Common myeloid progenitor, CD34-positive (primary cell): Measurements from ENCODE around the gene EIF2B2. TPM values are rescaled to one million over a fixed set of nuclear protein-coding genes. Genes with fewer than 3 reads are reported as not detected.
A peak's percentile ranks its signal among the peaks of the same experiment; 100 is the strongest.

Source experiments
- CTCF ChIA-PET: fragments of 350-600 bp; sonication (Branson Sonifier 250); formaldehyde crosslinking; loops from one replicate; lab custom pipeline; 2021; ENCODE audit warnings: antibody characterized with exemption; lab: Charles Lee
- POLR2A ChIA-PET: fragments of 350-600 bp; sonication (Branson Sonifier 250); formaldehyde crosslinking; loops from one replicate; lab custom pipeline; 2021; ENCODE audit warnings: antibody characterized with exemption; lab: Charles Lee
- DNase-seq, 3 donors: peaks; one replicate each; pipeline versions ENCODE4 v3.0.0 to v3.0.0-alpha.2; 2013
- H3K27ac ChIP-seq, 2 experiments: 1 replicate in 1 of 2; 2 replicates in 1 of 2; pipeline ENCODE4 v1.7.0; 2013; ENCODE audit warnings: inconsistent platforms in 2 of 2, low read length in 2 of 2, mild to moderate bottlenecking in 2 of 2, low read depth in 1 of 2, moderate library complexity in 1 of 2; ENCODE audit not compliant: severe bottlenecking in 2 of 2, insufficient read depth in 1 of 2, poor library complexity in 1 of 2
- H3K27me3 ChIP-seq, 5 experiments: replicated peaks in 2 of 5; 1 replicate in 3 of 5; 2 replicates in 2 of 5; pipeline versions ENCODE4 v1.6.1 to v1.7.0; 2013; ENCODE audit warnings: low read length in 4 of 5, mild to moderate bottlenecking in 2 of 5, moderate library complexity in 2 of 5, inconsistent platforms in 1 of 5; ENCODE audit not compliant: insufficient read depth in 5 of 5, control insufficient read depth in 4 of 5
- H3K36me3 ChIP-seq, 4 experiments: 1 replicate in 2 of 4; 2 replicates in 2 of 4; pipeline versions ENCODE4 v1.6.1 to v1.7.0; 2013; ENCODE audit warnings: low read length in 3 of 4, control low read depth in 1 of 4, mild to moderate bottlenecking in 1 of 4; ENCODE audit not compliant: control insufficient read depth in 4 of 4, insufficient read depth in 4 of 4
- H3K4me1 ChIP-seq, 4 experiments: 1 replicate in 3 of 4; 2 replicates in 1 of 4; pipeline versions ENCODE4 v1.6.1 to v1.7.1; 2013; ENCODE audit warnings: low read length in 3 of 4, mild to moderate bottlenecking in 3 of 4, control low read depth in 1 of 4, inconsistent platforms in 1 of 4, moderate library complexity in 1 of 4; ENCODE audit not compliant: control insufficient read depth in 4 of 4, insufficient read depth in 4 of 4; ENCODE audit errors: control extremely low read depth in 1 of 4
- H3K4me3 ChIP-seq, 7 experiments: 1 replicate in 4 of 7; 2 replicates in 3 of 7; pipeline versions ENCODE4 v1.5.1 to v1.7.0; 2013; ENCODE audit warnings: mild to moderate bottlenecking in 7 of 7, low read length in 6 of 7, moderate library complexity in 6 of 7, inconsistent platforms in 2 of 7, low read depth in 2 of 7, control low read depth in 1 of 7; ENCODE audit not compliant: insufficient read depth in 4 of 7, control insufficient read depth in 1 of 7; ENCODE audit errors: extremely low read depth in 1 of 7
- H3K9me3 ChIP-seq, 5 experiments: 1 replicate in 4 of 5; 2 replicates in 1 of 5; pipeline versions ENCODE4 v1.6.1 to v1.7.1; 2013; ENCODE audit warnings: low read length in 4 of 5, mild to moderate bottlenecking in 2 of 5, inconsistent platforms in 1 of 5, low read depth in 1 of 5, moderate library complexity in 1 of 5; ENCODE audit not compliant: control insufficient read depth in 4 of 5, insufficient read depth in 2 of 5; ENCODE audit errors: control extremely low read depth in 1 of 5
- WGBS: methylation state at CpG from one replicate; pipeline ENCODE4 v1.1.5; 2013; ENCODE audit not compliant: insufficient coverage; 5-methylcytosine and 5-hydroxymethylcytosine counted together
- polyA plus RNA-seq: library from polyadenylated mRNA; unstranded; fragments of 120-200 nt; gene quantifications from one replicate; pipeline ENCODE4 v1.2.1, GENCODE V29; 2013

EIF2B2 gene
- polyA plus RNA-seq: 34.7 TPM

GRCh38 chr14:75002392-75003249, at the start of gene EIF2B2:
TSS of gene EIF2B2 (plus strand) at chr14:75002921. CDS start at chr14:75002991, 70 bp downstream.
- Histone ChIP-seq H3K27ac (peak within 1 kb of the TSS; percentile 72 to 88), H3K4me3 (peak within 1 kb of the TSS; percentile 37 to 96 (median 85)), H3K9me3 (no peaks in the 10 kb centered on the region), H3K36me3 (peaks cover 7 to 25% (median 22%) of the 10 kb centered on the region in 4 experiments), H3K27me3 (no peaks in the 10 kb centered on the region), H3K4me1 (peaks cover 8 to 23% (median 19%) of the 10 kb centered on the region in 4 experiments)
- ChIA-PET CTCF (interaction anchor here (0.8 to 2.2 kb wide), 9 partner anchors 10 to 86 kb away, joined by 3 to 7 read pairs (median 3); no protein-coding TSS in a partner anchor), POLR2A (no interaction called here)
- peak; percentile 97 to 99 (median 98) for DNase-seq
- WGBS: 1% methylated on average over 50 of the region's 66 CpGs

GRCh38 chr14:74953686-74954085, 49.0 kb upstream of the EIF2B2 start:
- POLR2A ChIA-PET: no interaction called here

GRCh38 chr14:74954232-74954946, 48.3 kb upstream of the EIF2B2 start:
- POLR2A ChIA-PET: interaction anchor here (1.8 kb wide), 1 partner anchor 10 kb away, joined by 5 read pairs; no protein-coding TSS in a partner anchor

More at GRCh38 chr14:74953686-74954085, 49.0 kb upstream of the EIF2B2 start:
- peaks cover 0 to 48% (median 26%) of the 10 kb centered on the region in 4 experiments for H3K4me1 ChIP-seq
- H3K27me3 ChIP-seq: peaks cover 0 to 17% (median 0%) of the 10 kb centered on the region in 5 experiments
- WGBS: 100% methylated on average over 3 of the region's 5 CpGs
- no peak for DNase-seq
- no peaks in the 10 kb centered on the region for H3K9me3 ChIP-seq
- H3K27ac ChIP-seq: no peak overlapping the region
- H3K4me3 ChIP-seq: no peak overlapping the region
- CTCF ChIA-PET: interaction anchor here (1.2 to 4.8 kb wide), 6 partner anchors 9 to 26 kb away, joined by 3 to 22 read pairs (median 6); no protein-coding TSS in a partner anchor
- H3K36me3 ChIP-seq: no peaks in the 10 kb centered on the region

GRCh38 chr14:74954947-74955228, 47.8 kb upstream of the EIF2B2 start:
- DNase-seq: no peak
- POLR2A ChIA-PET: interaction anchor here (1.8 kb wide), 1 partner anchor 9 kb away, joined by 5 read pairs; no protein-coding TSS in a partner anchor
- H3K27ac ChIP-seq: no peak overlapping the region
- WGBS: 0% methylated on average over 3 of the region's 3 CpGs
- H3K9me3 ChIP-seq: no peaks in the 10 kb centered on the region
- H3K4me1 ChIP-seq: peaks cover 0 to 53% (median 27%) of the 10 kb centered on the region in 4 experiments
- H3K27me3 ChIP-seq: peaks cover 0 to 17% (median 0%) of the 10 kb centered on the region in 5 experiments
- CTCF ChIA-PET: interaction anchor here (0.6 to 1.6 kb wide), 4 partner anchors 19 to 134 kb away, joined by 3 to 5 read pairs (median 3); no protein-coding TSS in a partner anchor
- H3K36me3 ChIP-seq: no peaks in the 10 kb centered on the region
- peak overlapping the region in 5 of 7 experiments; percentile 36 to 77 (median 61) for H3K4me3 ChIP-seq

More at GRCh38 chr14:74954232-74954946, 48.3 kb upstream of the EIF2B2 start:
- no peaks in the 10 kb centered on the region for H3K9me3 ChIP-seq
- CTCF ChIA-PET: interaction anchor here (0.6 to 4.8 kb wide), 7 partner anchors 9 to 134 kb away, joined by 3 to 22 read pairs (median 5); no protein-coding TSS in a partner anchor
- peak overlapping the region in 1 of 7 experiments; percentile 60 for H3K4me3 ChIP-seq
- peaks cover 0 to 17% (median 0%) of the 10 kb centered on the region in 5 experiments for H3K27me3 ChIP-seq
- peak in 1 of 3 donors; percentile 11 for DNase-seq
- WGBS: 68% methylated on average over 17 of the region's 18 CpGs
- H3K36me3 ChIP-seq: no peaks in the 10 kb centered on the region
- H3K4me1 ChIP-seq: peaks cover 0 to 49% (median 26%) of the 10 kb centered on the region in 4 experiments
- no peak overlapping the region for H3K27ac ChIP-seq

- WGBS: 9% methylated on average over 67 of the region's 73 CpGs
- ChIA-PET POLR2A (interaction anchor here (1.8 kb wide), 1 partner anchor 8 kb away, joined by 5 read pairs; no protein-coding TSS in a partner anchor), CTCF (interaction anchor here (0.6 to 1.6 kb wide), 4 partner anchors 10 to 133 kb away, joined by 3 to 5 read pairs (median 4); no protein-coding TSS in a partner anchor)
- peaks cover 0 to 51% (median 27%) of the 10 kb centered on the region in 4 experiments for H3K4me1 ChIP-seq
- no peaks in the 10 kb centered on the region for H3K36me3 ChIP-seq
- H3K27me3 ChIP-seq: peaks cover 0 to 17% (median 0%) of the 10 kb centered on the region in 5 experiments
- no peaks in the 10 kb centered on the region for H3K9me3 ChIP-seq
- H3K4me3 ChIP-seq: peak within 1 kb of the TSS; percentile 10 to 77 (median 60)
- peak in 2 of 3 donors; percentile 24 to 29 for DNase-seq
- H3K27ac ChIP-seq: no peak within 1 kb of the TSS
Measured at GRCh38 chr14:74955229-74956026, 47.3 kb upstream of the EIF2B2 start, which contains the start of gene PGF. TSS of gene PGF (minus strand) at chr14:74955597. CDS start at chr14:74955242, 355 bp downstream.

- Histone ChIP-seq H3K27ac (no peak overlapping the region), H3K36me3 (no peaks in the 10 kb centered on the region), H3K9me3 (no peaks in the 10 kb centered on the region), H3K27me3 (peaks cover 0 to 17% (median 0%) of the 10 kb centered on the region in 5 experiments), H3K4me3 (peak overlapping the region in 2 of 7 experiments; percentile 75 to 77), H3K4me1 (peaks cover 0 to 47% (median 27%) of the 10 kb centered on the region in 4 experiments)
- CTCF ChIA-PET: interaction anchor here (1.0 to 1.5 kb wide), 3 partner anchors 9 to 18 kb away, joined by 3 to 6 read pairs (median 4); no protein-coding TSS in a partner anchor
- no peak for DNase-seq
- POLR2A ChIA-PET: interaction anchor here (1.8 kb wide), 1 partner anchor 8 kb away, joined by 5 read pairs; no protein-coding TSS in a partner anchor
- 94% methylated on average over 6 of the region's 9 CpGs for WGBS
Measured at GRCh38 chr14:74956027-74956279, 46.8 kb upstream of the EIF2B2 start.
